NCI-H2196 treated with DMSO at 0.1 percent for 48 hours (cell line): ENCODE measurements around the gene STAT5A.
A peak's percentile ranks its signal among the peaks of the same experiment; 100 is the strongest.

Experiments used
- DNase-seq: peaks from one replicate; lab custom pipeline; 2025; ENCODE audit not compliant: unreplicated experiment; lab: John Stamatoyannopoulos, UW

STAT5A gene

GRCh38 chr17:42322382-42323267 lies 34.3 kb downstream of the STAT5A start:
- DNase-seq: peak; percentile 41

DNA sequence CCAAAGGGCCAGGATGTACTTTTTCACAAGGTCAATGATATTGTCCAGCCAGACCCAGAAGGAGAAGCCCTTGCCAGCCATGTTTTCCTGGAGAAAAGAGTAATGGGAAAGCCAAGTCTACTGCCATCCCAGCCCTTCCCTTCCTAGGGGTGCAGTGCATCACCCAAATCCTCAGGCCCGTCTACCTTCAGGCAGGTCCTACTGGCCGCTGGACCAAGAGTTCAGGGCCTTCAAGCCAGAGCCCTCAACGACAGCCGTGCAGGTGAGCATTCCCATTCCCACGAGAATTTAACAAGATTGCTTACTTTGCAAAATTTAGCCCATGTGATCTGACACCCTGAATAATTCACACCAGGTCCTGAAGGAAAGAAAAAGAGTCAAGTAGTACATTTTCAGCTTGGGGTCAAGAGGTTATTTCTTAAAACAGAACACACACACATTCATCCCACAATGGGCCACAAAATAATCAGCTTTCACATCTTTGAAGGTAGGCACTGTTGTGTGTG lies 35.0 kb downstream of the STAT5A start:
- no peak for DNase-seq

- DNase-seq: no peak
Measured at GRCh38 chr17:42325026-42325425, 36.7 kb downstream of the STAT5A start.

- DNase-seq: no peak
Measured at GRCh38 chr17:42329025-42329976, 41.0 kb downstream of the STAT5A start.

GRCh38 chr17:42333053-42333452 lies 44.8 kb downstream of the STAT5A start:
- no peak for DNase-seq

- no peak for DNase-seq
Measured at GRCh38 chr17:42334677-42335076, 46.4 kb downstream of the STAT5A start.

DNA sequence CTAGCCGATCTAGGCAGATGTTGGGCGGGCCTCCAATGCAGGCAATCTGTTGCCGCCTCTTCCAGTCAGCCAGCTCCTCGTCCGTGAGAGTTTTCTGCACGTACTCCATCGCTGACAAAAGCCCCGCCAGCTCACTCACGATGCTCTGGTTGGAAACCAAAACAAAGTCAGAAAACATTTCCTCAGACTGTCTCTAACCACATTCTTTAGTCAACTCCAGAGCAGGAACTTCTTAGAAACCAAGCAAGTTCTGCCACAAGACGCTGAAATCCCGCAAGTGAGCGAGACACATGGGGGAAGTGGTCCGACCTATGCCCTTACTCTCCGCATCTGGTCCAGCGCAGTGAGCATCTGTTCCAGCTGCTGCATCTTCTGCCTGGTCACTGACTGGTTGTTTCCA lies 49.1 kb downstream of the STAT5A start:
- DNase-seq: no peak

- DNase-seq: no peak
Measured at GRCh38 chr17:42338427-42338985, 50.2 kb downstream of the STAT5A start.

- no peak for DNase-seq
Measured at GRCh38 chr17:42339221-42339620, 50.9 kb downstream of the STAT5A start.

- no peak for DNase-seq
Measured at GRCh38 chr17:42340691-42341127, 52.4 kb downstream of the STAT5A start.

- DNase-seq: no peak
Measured at GRCh38 chr17:42341568-42341967, 53.3 kb downstream of the STAT5A start.

DNA sequence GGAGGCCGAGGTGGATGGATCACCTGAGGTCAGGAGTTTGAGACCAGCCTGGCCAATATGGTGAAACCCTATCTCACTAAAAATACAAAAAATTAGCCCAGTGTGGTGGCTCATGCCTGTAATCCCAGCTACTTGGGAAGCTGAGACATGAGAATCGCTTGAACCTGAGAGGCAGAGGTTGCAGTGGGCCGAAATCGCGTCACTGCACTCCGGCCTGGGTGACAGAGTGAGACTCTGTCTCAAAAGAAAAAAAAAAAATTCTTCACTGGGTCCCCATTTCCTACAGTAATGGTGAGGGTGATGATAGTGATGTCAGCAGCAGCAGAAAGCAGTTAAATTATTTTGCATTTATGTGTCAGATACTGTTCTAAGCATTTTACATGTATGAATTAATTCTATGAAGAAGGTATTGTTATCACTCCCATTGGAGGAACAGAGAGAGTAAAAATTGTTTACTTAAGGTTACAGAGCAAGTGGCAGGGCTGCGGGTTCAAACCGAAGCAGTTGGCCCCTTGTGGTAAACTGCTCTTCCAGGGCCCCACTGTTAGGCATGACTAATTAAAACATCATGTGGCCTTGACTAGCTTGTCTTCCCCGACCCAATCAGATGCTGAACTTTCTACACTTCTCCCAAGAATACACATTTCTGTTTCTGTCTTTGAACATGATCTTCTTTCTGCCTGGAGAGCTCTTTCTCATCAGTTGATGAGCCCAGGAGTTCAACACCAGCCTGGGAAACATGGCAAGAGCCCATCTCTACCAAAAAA lies 54.1 kb downstream of the STAT5A start:
- DNase-seq: no peak

- no peak for DNase-seq
Measured at GRCh38 chr17:42345396-42346073, 57.2 kb downstream of the STAT5A start.

- no peak for DNase-seq
Measured at GRCh38 chr17:42346481-42346880, 58.2 kb downstream of the STAT5A start.

DNA sequence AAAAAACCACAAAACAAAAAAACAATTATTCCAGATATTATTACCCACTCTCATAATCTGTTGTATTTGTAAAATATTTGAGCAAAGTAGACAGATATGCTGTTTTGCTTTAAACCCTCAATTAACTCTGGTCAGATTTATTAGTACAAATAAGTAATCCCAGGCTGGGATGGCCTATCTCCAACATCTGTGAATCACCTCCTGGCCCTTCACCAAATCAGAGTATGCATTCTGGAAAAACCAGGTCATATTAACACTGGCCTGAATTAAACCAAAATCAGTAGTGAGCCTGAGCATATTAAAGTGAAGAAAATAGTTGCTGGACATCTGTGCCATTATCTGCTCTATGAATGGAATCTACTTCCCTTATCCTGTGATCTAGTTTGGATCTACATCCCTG lies 58.9 kb downstream of the STAT5A start:
- DNase-seq: no peak

DNA sequence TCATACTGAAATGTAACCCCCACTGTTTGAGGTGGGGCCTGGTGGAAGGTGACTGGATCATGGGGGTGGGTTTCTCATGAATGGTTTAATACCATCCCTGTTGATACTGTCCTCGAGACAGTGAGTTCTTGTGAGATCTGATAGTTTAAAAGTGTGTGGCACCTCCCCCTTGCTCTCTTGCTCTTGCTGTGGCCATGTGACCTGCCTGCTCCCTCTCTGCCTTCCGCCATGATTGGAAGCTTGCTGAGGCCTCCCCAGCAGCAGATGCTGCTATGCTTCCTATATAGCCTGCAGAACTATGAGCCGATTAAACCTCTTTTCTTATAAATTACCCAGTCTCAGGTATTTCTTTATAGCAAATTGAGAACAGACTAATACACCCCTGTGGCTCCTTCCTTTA lies 59.3 kb downstream of the STAT5A start:
- no peak for DNase-seq

DNA sequence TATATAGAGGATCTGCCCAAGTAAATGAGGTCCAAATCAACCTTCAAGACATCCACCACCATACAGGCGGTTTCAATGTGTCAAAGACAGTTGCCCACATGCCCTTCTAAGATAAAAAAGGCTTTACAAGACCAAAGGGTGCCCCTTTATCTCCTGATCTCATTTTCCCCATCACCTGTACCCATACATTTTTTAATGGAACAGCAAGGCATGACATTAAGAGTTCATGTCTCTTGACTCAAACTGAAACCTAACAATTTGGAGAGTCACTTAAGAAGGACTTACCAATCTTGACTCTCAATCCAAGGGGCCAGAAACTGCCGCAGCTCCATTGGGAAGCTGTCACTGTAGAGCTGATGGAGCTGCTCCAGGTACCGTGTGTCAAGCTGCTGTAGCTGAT lies 59.8 kb downstream of the STAT5A start:
- DNase-seq: no peak

DNA sequence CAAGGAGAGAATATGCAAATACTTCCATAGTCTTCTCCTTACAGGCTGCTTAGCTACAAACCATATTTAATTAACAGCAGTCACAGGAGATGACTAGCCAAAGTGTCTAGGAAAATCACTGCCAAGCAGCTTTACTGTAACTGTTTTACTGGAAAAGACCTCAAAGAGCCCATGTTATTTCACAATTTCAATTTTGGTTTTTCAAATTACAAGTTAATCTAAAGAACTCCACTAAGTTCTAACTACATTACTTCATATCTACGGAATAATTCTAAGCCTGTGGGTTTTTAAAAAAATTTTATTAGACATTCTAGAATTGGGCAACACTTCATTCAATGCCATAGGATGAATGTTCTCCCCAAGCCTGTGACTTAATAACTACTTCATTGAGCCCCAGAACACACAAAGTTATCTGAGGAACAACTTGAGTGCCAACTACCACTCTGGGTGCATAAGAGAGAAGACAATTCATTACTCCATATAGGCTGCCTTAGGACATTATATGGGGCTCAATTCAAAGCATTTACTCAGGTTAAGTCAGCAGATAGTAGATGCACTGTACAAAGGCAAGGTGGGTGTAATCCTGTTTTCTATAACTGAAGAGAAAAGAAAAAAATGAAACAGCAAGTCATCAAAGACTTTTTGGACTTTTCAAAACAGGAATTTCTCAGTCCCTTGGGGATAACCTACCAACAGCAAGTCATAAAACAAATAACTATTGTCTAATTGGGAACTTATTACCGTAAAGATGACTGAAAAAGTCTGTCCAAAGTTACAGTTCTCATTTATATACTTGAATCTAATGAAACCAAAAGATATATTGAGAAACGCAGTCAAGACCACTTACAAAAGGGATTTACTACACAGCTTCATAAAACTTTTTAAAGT lies 66.9 kb downstream of the STAT5A start:
- no peak for DNase-seq

DNA sequence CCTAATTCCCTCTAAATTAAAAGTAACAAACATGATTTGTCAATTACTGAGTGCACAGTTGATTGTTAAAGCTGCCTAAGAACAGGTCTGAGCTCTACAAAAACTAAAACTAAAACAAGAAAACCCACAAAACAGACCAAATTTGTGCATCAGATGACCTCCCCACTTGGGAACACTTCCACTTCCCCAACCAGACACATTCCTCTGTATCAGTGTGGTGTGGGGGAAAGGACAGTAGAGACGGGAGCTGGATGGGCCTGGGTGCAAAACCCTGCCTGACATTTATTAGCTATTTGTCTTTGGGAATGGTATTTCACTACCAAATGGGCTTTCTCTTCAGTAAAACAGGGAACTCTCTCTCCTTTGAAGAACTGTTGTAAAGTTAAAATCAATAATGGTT lies 70.1 kb downstream of the STAT5A start:
- no peak for DNase-seq
